NOMO-1 (cell line): ENCODE results near the gene PPP2R2B.
"Not testable (repeated sequence)": the region's sequence is repeated elsewhere in the genome, so short reads cannot be mapped to it uniquely, and the experiment has no call there.

Source experiments
- DNase-seq, 2 experiments: peaks; one replicate each; lab custom pipeline; 2025; ENCODE audit not compliant: unreplicated experiment in 2 of 2; lab: John Stamatoyannopoulos, UW

Gene PPP2R2B

GRCh38 chr5:146623666-146624065 lies 254.9 kb downstream of the PPP2R2B start:
- DNase-seq: no peak

- no peak for DNase-seq
Observed at GRCh38 chr5:146623009-146623408, 255.5 kb downstream of the PPP2R2B start.

- DNase-seq: no peak
Observed at GRCh38 chr5:146622391-146622790, 256.2 kb downstream of the PPP2R2B start.

- no peak for DNase-seq
Observed at GRCh38 chr5:146620669-146621051, 257.9 kb downstream of the PPP2R2B start.

- no peak for DNase-seq
Observed at GRCh38 chr5:146620031-146620668, 258.4 kb downstream of the PPP2R2B start.

- no peak for DNase-seq
Observed at GRCh38 chr5:146618434-146618833, 260.1 kb downstream of the PPP2R2B start.

GRCh38 chr5:146609731-146610130 lies 268.8 kb downstream of the PPP2R2B start:
- not testable (repeated sequence) for DNase-seq

DNA sequence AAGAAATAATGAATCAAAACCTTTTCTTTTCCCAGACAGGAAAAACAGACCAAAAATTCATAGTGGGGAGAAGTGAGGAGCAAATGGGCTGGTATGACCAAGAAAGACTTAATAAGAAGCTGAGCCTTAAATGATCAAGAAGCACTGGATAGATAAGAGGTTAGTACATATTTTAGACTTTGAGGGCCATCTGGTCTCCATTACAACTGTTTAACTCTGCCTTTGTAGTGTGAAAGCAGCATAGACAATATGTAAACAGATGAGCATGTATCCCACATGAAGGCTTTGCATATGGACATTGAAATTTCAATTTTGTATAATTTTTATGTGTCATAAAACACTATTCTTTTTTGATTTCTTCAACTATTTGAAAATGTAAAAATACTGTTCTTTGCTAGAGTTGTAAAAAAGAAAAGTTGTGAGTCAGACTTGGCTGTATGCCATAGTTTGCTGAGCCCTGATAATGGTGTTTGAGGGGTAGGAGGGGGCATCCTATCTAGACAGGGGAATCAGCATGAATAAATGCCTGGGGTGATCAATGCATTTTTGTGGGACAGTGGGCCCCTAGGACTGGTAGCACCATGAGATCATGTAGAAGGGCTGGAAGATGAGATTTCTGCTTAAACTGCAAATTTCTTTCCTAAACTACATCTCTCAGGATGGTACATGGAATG lies 270.8 kb downstream of the PPP2R2B start:
- DNase-seq: no peak

DNA sequence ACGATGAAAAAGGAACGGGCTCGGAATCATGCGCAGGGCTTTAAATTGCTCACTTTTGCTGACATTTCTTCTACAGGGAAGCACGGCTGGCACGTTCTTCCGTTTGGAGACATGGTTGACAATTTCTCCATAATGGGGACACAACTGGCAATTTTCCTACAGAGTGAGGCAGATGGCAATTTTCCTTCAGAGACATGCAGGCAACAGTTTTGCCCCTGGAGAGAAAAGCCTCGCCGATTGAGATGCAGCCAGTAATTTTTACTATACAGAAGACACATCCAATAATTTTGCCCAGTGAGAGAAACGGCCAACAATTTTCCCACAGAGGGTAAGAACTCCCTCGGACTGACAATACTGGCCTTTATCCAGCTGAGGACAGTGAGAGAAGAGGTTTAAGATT lies 271.7 kb downstream of the PPP2R2B start:
- no peak for DNase-seq

- no peak for DNase-seq
Observed at GRCh38 chr5:146600376-146600775, 278.2 kb downstream of the PPP2R2B start.

GRCh38 chr5:146599261-146599660 lies 279.3 kb downstream of the PPP2R2B start:
- DNase-seq: no peak

DNA sequence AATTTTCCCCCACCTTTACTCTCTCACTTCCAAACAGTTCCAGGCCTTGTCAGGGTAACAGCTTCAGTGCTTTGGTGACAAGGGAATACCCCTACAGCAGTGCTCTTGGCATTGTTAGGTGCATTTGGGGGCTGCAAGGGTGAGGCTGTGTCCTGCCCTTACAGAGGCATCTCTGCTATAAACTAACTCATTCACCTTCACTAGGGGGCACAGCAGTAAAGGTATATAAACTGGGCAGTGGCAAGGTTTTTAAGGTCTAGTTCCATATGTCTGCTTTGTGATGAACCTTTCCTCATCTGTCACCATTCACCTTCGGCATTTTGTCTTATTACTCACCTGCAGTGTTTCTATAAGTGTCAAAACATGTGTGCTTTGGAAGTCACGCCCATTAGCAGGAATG lies 283.5 kb downstream of the PPP2R2B start:
- DNase-seq: no peak

GRCh38 chr5:146592352-146592751 lies 286.2 kb downstream of the PPP2R2B start:
- DNase-seq: no peak

DNA sequence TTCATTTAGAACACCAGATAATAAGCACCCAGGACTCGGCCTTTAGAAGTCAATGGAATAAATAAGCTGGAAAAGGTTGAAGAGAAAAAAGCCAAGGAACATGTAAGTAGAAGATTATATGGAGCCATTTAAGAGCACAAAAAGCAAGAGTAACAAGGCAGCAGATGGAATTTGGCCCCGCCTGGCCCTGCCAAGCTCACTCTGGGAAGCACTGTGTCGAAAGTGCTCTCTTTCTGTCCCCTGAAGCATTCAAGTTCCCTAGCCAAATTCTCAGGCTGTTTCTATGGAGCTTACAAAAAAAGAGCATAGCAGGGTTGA lies 289.6 kb downstream of the PPP2R2B start:
- DNase-seq: no peak

GRCh38 chr5:146588331-146589027 lies 290.1 kb downstream of the PPP2R2B start:
- no peak for DNase-seq

DNA sequence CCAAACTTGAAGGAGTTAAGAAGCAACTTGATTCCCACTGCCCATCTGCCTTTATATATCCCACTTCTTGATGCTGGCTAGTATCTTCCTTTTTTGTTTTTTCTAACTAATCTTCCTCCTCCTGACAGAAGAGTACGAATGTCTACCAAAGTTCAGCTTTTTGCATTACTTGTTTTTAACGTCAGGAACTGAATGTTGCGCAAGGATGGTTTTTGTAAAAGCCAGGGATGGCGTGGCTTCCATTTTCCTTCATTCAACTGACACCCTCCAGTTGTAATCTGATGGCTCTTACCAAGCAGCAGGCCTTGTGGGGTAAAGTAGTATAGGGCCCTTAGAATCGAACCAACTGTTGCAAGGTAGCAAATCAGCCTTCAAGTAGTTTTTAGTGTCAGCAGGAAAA lies 291.8 kb downstream of the PPP2R2B start:
- DNase-seq: peak in 1 of 2 experiments; percentile 16

GRCh38 chr5:146584750-146585149 lies 293.8 kb downstream of the PPP2R2B start:
- DNase-seq: no peak

DNA sequence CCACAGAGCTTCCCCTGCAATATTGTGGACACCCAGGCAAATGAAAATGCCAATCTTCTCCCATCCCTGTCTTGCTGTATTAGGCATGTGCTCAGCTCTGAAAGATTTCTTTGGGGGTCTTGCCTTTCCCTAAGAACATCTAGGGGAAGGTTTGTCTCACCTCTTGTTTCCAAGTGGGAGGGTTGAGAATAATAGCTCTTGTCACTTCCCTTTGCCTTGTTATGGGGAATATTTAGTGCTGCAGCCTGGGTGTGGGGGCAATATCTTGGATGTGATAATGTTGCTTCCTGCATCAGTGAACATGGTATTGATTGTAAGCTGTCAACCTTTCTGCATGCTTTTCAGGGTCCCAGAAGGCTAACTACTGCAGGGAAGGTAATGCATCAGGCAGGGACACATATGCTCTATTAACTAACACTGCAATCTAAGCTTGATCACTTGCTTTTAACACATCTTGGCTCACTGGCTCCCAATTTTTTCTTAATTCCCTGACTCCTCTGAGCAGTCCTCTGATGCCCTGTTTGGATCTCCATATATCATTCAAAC lies 296.4 kb downstream of the PPP2R2B start:
- no peak for DNase-seq

DNA sequence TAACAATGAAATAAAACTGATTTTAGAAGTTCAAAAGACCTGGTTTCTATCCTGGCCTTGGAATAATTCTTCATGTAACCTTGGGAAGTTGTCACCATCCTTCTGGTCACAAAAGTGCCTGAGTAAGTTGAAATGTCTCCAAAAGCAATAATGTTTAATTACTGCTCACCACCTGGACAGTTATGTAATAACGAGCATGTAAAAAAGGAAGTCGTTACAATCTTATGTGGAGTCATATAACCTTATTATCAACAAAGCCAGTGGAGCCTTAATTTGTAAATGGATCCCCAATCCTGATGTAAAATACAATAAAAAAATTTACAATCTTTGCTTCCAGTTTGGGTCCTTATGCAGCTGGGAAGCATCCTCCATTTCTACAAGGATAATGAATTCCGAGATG lies 298.3 kb downstream of the PPP2R2B start:
- DNase-seq: peak; percentile 7 to 62

GRCh38 chr5:146574713-146575112 lies 303.8 kb downstream of the PPP2R2B start:
- DNase-seq: peak in 1 of 2 experiments; percentile 22

GRCh38 chr5:146568161-146568560 lies 310.4 kb downstream of the PPP2R2B start:
- DNase-seq: no peak
